GM18511 (cell line): ENCODE measurements around the gene HOXB5.

Experiments
- ATAC-seq: cut with Tn5 transposase; IDR thresholded peaks from one replicate; pipeline ENCODE4 v1.9.1; 2021; ENCODE audit warnings: mild to moderate bottlenecking, moderate library complexity; ENCODE audit not compliant: unreplicated experiment

Gene HOXB5

DNA sequence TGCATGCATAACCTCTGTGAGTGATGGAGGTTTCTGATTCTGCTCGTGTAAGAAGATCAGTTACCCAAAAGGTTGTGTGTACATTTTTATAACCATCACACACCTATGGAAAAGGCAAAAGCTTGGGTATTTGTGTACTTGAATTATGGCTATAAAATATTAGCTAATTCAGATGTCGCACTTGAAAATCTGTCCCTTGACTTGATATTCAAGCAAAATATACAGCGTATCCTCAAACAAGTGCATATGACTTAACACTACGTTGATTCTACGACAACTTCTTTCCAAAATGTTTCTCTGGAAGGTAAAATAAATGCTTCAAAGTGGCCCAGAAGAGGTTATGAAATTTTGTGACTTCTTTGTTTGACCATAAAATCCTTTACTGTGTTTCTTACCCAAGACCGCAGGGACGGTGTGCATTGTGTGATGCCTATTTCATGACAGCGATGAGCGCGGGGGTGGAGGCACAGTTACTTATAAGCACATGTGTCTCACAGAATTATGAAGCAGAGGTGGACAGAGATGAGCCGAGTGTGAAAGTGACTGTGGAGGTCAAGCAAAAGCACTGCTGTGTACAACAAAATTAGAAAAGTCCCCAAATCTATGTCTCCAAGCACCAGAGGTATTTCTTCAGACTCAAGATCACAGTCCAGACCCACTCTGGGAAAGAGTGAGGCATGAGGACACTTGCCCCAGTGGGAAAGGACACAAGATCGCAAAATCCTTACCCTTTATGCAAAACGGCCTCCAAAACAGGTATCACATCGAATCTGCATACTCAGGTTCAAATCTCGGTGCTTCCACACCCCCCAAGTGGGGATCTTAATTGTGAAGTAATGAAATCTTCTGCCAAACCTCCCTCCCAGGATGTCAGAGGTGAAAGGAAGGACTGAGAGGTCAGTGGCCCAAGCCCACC is 36.7 kb upstream of the HOXB5 start:
- ATAC-seq = no peak

DNA sequence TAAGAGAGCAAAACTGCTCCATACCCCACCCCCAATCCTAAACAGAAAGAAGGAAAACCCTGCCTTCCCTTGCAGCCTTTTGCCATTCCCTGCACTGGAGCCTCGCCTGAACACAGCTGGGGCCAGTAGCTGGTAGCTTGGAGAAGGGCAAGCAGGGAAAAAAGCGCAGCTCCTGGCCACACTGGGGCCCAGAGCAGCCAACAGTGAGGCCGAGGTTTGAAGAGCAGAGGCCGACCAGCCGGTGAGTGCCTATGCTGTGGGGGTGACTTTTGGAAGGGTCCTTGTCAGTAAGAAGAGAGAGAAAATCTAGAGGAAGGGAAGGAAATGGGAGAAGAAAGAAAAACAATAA is 35.8 kb upstream of the HOXB5 start:
- ATAC-seq = no peak

DNA sequence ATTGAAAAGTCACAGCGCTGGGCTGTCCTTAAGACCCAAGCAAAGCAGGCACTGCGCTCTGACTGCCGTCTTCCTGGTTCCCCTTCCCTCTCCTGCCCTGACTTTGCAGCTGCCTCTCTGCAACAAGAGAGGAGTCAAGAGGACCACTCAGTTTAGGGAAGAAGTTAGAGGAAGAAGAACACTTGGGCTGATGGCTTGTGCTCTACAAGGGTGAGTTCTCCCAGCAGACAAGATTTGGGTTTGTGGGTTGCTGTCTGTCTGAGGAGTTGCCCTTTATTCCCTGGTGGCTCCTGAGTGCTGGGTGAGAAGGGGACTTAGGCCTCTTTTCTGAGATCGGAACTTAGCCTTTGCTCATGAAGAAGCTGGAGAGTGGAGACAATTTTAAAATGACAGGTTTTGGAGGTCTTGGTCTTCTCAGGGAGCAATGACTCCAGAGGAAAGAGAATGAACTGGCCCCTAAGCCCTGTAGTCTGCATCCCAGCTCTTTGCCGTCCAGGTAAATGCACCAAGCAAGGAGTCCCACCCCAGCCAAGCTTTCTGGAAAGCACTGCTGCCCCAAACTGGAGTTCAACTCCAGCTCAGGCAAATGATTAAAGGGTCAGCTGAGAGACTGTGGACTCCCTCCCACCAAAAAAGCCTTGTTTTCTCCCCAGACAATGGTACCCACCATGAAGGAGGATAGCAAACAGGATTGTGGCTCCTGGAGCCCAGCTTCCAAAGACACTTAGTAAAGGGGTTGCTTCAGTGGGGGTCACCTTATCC is 35.3 kb upstream of the HOXB5 start:
- ATAC-seq = no peak

DNA sequence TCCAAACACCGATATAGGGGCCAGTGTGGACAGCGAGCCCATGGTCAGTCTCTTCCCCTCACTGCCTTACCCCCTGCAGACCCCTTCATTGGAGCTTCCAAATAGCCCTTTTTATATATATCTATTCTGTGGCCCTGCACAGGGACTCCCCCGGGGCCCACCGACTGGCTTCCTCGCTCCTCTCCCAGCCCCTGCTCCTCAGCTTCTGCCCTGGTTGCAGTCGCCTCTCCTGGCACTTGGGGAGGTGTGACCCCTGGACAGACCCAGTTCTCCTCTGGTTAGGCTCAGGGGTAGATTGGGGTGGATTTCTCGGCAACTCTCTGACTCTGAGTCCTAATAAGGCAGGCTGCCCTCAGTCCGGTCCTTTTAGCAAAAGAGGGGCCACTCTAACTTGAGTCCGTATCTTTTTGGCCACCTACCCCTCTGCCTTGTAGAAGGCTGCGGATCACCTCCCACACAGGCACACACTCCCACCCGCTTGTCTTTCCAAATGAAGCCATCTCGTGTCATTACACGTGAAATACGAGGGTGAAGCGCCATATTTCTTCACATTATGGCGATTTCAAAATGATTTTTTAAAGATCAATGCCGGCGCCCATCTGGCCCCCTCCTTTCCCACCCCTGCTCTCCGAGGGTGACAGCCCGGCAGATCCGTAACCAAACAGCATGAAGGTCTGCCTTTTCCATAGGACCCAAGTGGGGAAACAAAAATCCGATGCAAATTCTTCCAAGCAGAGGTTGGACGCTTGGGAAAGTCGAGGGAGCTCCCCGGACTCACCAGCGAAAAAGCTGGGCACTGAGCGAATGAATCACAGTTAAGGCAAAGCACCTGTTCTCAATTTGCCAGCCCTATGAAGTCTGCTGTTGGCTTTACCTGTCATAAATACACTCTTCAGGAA is 34.3 kb upstream of the HOXB5 start:
- no peak for ATAC-seq

DNA sequence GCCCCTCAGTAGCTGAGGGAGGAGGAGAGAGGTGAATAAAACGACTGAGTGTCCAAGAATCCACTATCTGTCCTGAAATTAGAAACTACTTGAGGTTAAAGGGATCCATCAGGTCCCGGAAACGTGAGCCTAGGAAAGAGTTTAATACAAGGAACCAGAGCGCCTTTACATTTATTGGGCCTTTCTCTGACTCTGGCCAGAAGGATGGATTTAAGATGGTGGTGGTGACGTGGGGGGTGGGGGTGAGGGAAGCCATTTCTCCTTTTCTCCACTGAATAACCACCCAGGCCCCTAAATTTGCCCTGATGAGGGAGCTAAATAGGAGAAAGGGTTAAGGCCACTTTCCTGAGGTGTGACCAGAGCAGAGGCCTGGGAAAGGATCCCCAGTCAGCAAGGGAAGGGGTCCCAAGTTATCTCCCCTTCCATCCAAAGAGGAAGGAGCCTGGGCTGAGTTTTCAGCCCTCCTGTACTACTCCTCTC is 33.6 kb upstream of the HOXB5 start:
- ATAC-seq = no peak

DNA sequence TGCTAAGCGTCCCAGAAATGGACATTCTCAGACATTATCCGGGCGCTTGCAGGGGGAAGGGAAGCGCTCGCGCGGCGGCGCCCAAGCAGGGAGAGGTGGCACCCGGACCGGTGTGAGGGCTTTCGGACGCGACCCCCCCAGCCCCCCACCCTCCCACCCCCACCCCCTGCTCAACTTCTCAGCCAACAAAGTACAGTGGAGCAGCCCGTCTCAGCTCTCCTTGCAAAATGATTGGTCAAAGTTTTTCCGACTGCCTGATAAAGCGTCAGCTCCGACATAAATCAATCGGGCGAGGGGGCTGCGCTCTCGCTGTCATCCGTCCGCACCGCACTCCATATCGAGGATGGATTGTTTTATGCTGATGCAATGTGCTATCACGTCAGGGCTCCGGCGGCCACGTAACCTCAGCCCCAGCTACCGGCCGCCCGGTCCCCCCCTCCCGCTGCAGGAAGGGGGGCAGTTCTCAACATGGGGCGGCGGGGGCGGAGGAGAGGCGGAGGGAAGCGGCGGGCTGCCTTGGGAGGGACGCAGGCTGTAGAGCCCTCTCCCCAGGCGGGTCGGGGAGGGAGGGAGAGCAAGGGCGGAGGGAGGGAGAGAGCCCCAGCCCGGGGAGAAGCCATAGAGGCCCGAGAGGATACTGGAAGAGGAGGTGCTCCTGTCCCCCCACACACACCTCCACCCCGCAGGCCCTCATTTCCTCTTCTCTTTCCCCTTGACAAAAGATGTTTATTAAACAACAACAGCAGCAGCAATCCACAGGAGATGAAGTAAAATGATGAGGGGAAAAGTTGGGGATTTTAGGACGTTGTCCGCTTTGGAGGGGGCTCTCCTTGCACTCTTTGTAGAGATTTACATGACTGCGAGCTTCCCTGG is 32.9 kb upstream of the HOXB5 start, which contains the start of gene HOXB9:
Gene HOXB9, minus strand, starts transcription at position 114 of the 873 bp plus-strand sequence. Its CDS starts 89 bp downstream, at position 25.
- no peak for ATAC-seq

DNA sequence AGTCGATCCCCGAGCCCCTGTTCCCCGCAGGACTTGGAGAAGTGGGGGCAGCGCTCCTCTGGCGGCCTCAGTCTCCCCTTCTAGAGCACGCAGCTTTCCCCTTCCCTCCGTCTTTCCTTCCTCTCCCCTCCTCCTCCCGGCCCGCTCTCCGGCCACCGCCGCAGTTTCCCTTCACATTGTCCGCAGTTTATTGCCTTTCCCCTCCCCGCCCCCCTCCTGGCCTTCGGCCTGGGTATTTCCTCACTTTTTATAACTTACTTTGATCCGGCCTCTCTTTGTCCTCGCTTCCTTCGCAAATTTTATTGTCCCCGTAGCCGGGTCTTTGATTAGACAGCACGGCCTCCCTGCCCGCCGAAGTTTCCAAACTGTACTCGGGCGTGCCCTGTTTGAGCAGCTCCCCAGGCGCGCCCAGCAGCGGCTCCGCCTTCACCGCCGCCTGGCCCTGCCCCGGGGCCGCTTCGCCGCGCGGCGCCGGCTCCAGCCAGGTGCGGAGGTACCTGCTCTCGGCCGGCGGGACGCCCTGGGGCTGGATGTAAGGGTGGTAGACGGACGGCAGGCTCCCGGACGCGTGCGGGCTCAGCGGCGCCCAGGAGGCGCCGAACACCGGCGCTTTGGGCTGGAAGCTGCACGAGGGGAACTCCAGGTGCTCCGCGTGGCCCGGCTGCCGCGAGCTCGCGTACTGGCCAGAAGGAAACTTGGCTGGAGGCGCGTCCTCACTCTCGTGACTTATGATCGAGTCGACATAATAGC is 32.1 kb upstream of the HOXB5 start:
- no peak for ATAC-seq

DNA sequence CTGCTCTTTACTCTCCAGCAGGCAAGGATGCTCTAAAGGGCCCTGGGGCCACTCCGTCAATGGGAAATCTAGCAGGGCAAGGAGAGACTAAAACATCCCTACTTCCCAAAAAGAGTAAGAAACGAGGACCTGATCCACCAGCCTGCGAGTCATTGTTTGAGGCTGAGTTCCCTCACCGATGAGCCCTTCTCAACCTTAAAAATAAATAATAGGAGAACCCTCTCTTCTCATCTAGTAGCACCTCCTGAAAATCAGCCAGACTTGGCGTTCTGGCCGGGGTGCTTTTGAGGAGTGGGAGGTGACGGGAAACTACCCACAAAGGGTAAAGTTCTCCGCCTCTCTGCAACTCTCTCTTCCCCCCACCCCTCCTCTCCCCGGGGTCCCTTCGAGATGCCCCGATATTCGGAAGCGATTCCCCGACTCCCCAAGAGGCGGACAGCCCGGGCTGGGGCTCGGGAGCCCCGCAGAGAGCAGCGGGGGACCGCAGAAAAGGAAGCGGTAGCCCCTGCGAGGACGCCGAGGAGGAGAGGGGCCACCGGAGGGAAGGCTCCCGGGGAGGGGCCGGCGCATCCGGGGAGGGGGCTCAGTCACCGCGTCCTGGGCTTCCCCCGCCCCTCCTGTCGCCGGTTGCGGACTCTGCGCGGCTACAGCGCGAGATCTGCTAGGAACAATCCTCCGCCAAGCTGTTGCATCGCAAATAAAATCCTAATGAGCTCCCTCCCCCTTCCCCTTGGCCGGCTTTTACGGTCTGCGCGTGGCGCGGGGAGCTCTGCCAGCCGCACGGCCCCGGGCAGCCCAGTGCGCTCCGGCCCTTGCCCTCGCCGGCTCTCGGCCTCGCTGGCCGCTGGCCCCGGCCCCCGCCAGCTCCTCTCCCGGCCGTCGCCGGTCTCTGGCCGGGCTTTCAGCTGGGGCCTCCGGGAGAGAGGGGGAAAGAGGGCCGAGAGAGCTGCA is 31.2 kb upstream of the HOXB5 start:
- no peak for ATAC-seq

DNA sequence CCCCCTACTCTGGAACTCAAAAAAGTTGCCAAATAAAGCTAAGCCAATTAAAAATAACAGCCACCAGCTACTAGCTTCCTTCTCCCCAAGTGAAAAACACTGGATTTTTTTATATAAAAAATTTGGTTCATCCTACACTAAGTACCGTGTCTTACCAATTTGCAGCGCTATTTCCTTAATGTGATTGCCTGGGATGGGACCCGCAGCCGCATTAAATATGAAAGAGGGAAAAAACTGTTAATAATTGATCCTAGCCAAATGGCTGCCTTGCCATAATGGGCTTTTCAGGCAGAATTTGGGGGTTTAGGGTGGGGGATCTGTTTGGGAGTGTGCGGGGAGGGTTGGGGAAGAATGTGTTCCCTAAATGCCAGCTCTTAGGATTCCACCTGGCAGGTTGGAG is 30.5 kb upstream of the HOXB5 start:
- no peak for ATAC-seq

DNA sequence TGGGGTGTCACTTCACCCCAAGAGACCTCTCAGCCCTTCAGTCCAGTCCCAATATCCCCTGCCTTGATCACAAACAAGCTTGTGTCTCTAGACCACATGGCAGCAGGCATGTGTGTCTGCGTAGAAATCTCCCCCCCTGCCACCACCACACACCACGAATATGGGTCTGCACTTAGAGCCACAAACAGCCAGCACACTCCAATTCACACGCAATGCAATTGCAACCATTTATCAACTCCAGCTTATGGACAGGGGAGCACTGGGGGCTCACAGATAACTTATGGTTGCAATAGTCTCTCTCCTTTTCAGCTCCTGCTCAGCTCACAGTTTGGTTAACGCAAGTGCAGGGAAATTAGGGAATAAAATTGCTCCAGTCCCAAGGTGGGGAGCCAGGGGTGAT is 30.0 kb upstream of the HOXB5 start:
- ATAC-seq = no peak

DNA sequence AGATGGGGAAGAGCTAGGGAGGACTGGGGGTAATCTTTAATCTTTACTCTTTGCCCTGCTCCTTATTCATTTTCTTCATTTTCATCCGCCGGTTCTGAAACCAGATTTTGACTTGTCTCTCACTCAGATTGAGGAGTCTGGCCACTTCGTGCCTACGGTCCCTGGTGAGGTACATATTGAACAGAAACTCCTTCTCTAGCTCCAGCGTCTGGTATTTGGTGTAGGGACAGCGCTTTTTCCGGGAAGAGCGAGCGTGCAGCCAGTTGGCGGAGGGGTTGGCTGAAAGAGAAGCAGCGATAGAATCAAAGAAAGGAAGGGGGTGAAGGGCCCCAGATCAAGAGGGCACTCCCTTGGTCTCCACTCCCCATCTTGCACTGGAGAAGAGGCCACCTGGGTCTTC is 29.3 kb upstream of the HOXB5 start:
- ATAC-seq = no peak

DNA sequence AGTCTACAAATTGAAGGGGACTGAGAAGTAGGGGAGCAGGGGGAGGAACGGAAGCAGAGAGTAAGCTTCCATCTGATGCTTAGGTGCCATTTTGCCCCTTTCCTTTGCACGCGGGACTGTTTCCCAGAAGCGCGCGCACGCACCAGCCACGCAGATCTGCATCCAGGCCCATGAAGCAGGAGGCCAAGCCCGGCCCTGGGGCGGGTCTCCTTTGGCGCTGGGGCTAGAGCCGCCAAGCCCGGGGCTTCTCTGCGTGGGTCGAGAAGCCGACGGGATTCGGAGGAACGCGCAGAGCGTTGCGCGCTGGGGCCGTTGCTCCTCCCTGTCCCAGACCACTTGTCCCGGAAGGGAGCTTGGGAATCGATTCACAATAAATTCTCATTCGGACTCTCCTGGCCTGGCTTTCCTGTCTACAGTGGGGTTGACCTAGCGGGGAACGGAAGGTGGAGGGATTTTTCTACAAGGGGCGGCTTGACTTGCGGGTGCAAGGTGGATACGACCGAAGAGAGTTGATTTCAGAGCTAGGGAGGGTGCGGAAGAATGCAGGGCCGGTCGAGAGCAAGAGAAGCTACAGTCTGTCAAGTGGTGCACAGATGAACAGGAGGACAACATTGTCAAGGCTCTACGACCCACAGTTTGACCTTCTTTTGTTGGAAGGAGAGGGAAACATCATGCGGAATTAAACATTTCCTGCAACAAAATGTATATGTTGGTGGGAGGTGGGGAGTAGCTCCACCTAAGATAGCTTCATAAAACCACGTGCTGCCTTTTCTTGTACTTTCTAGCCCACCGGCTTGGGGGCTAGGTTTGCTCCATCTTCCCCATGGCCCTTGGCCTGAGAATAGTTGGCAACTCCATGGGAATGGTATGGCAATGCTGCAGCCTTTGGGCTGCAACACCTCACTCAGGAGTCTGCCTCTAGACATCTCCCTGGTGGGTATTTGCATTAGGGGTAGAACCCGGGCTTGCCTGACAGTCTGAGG is 28.1 kb upstream of the HOXB5 start:
- no peak for ATAC-seq

DNA sequence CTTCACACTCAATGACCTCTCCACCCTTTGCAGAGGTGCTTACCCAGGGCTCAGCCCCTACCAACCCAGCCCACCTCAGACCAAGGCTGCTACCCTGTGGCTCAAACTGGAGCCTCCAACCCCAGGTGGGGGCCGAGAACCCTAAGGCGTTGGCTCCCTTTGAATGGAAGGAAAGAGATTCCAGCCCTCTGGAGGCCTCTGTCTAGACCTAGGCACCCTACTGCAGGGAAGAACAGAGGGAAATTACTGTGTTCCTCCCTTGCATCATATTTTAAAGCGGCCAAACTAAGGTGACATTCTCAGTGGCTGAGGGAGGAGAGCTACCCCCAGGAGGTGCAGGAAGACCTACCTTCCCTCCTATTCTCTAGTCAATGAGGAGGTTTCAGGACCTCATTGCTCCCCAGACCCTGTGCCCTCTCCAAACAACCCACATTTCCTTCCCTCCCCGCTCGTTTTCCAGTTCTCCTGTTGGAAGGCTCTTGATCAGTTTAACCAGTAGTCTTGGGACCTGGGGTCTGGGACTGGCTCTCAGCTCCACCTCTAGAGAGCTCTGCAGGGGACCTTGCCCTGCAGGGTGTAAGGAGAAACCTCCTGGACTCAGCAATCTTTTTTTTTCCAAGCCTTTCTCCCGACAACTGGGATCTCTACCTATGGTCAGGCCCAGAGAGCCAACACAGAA is 27.0 kb upstream of the HOXB5 start:
- no peak for ATAC-seq

DNA sequence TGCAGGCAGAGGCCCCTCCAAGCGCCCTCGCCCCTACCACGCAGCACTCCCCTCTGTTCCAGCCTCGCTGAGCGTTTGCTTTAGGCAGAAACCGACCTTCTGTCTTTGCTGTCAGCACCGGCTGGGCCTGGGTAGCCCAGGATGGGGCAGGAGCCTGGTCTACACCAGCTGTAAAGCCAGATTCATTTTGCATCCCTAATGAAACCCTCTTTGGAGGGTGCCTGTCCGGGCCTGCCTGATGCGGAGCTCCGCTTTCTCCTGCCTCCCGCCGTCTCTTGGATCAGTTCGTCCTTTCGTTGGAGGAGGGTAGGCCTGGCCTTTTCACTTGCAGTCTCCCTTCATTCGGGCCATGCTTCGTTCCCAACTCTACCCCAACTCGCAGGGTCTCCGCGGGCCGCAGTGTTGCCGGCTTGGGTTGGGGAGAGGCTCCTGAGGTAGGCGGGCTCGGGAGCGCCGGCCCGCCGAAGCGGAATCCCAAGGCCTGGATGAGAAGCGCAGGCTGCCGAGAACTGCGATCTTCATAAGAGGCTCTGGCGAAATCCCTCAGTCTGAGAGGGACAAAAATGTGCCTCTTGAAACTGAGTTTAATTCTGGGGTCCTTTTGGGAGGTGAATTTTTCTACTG is 26.4 kb upstream of the HOXB5 start:
- no peak for ATAC-seq

DNA sequence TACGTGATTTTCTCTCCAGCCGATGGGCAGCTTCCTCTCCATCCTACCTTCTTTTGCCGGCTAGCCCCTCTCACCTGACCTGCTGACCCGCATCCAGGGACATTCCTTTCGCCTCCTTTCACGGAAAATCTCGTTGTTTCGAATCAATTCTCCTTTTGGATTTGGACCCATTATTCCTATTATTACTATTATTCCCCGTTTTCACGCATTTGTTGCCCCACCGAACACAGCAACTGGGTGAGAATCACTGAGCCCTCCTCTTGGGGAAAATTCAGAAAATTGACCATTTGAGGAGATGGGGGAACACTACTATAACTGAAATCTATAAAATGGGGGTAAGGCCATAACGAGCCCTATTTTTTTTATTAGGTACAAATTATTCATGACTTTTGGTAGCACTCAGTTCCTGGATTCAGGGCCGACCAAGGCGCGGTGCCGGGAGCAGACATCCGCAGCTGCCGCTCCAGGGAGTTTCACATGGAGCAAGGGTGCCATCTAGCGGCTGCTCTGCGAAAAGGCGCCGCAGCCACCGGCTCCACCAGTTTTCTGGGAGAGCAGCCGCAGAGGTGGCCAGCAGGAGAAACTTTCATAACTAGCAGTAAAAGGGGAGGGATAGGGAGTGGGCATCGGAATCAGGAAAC is 24.8 kb upstream of the HOXB5 start:
- no peak for ATAC-seq
